ENCODE data around the gene GNE.
"Not testable (repeated sequence)": the region's sequence is repeated elsewhere in the genome, so short reads cannot be mapped to it uniquely, and the experiment has no call there.

Gene GNE

GRCh38 chr9:36177571-36177970 lies 80.7 kb downstream of the GNE start (continued):
- TF ChIP-seq ZNF518A (tag by site-specific recombination; conservative IDR thresholded peaks at IDR 0.05; ENCODE audit: low read depth) (no peak), INSM2 (tag by site-specific recombination; IDR thresholded peaks at IDR 0.05) (no peak), KLF17 (tag by site-specific recombination; IDR thresholded peaks at IDR 0.05) (no peak), ZNF514 (tag by site-specific recombination; IDR thresholded peaks at IDR 0.05) (no peak), ZNF175 (tag by site-specific recombination; IDR thresholded peaks at IDR 0.05) (no peak), ZNF26 (tag by site-specific recombination; IDR thresholded peaks at IDR 0.05) (no peak), ZNF266 (tag by site-specific recombination; IDR thresholded peaks at IDR 0.05; ENCODE audit: low read depth) (no peak), ZNF239 (tag by site-specific recombination; IDR thresholded peaks at IDR 0.05) (no peak), ZSCAN16 (tag by site-specific recombination; IDR thresholded peaks at IDR 0.05) (no peak)

GRCh38 chr9:36176496-36176895 lies 81.8 kb downstream of the GNE start:
- CTCF ChIA-PET = interaction anchor here (0.9 to 4.6 kb wide), 3 partner anchors 10 to 14 kb away, joined by 3 to 31 read pairs (median 3); partner anchors contain the start of gene CLTA
- H3K27ac ChIP-seq (ENCODE audit: extremely low read depth, low read depth, low read length); POLR2A ChIA-PET: not testable (repeated sequence)

GRCh38 chr9:36175209-36175608 lies 83.0 kb downstream of the GNE start:
- not testable (repeated sequence) for H3K27ac ChIP-seq (ENCODE audit: extremely low read depth, low read depth, low read length); H3K4me3 ChIP-seq (ENCODE audit: low read depth, low read length); H3K4me1 ChIP-seq (ENCODE audit: control insufficient read depth, insufficient read depth, low read length); H3K36me3 ChIP-seq (ENCODE audit: control insufficient read depth in 2 of 2, insufficient read depth in 1 of 2, low read length in 2 of 2); H3K9me3 ChIP-seq (ENCODE audit: control insufficient read depth, insufficient read depth, low read depth, low read length)
- ChIA-PET POLR2A (interaction anchor here (0.7 to 2.4 kb wide), 2 partner anchors 15 to 139 kb away, joined by 3 to 12 read pairs; partner anchors contain the start of gene CLTA), CTCF (interaction anchor here (2.2 to 4.6 kb wide), 2 partner anchors 8 to 73 kb away, joined by 8 to 31 read pairs; no protein-coding TSS in a partner anchor)

More at GRCh38 chr9:36176496-36176895, 81.8 kb downstream of the GNE start:
- not testable (repeated sequence) for H3K4me1 ChIP-seq (ENCODE audit: control insufficient read depth, insufficient read depth, low read length); H3K4me3 ChIP-seq (ENCODE audit: low read depth, low read length); H3K36me3 ChIP-seq (ENCODE audit: control insufficient read depth in 2 of 2, insufficient read depth in 1 of 2, low read length in 2 of 2); H3K9me3 ChIP-seq (ENCODE audit: control insufficient read depth, insufficient read depth, low read depth, low read length)

- Histone ChIP-seq H3K36me3 (ENCODE audit: control insufficient read depth in 2 of 2, insufficient read depth in 1 of 2, low read length in 2 of 2) (no peaks in the 10 kb centered on the region), H3K9me3 (ENCODE audit: control insufficient read depth, insufficient read depth, low read depth, low read length) (no peaks in the 10 kb centered on the region), H3K4me1 (ENCODE audit: control insufficient read depth, insufficient read depth, low read length) (no peaks in the 10 kb centered on the region), H3K4me3 (ENCODE audit: low read depth, low read length) (no peak overlapping the region), H3K27ac (ENCODE audit: extremely low read depth, low read depth, low read length) (no peak overlapping the region)
- CTCF ChIA-PET = interaction anchor here (2.2 to 4.6 kb wide), 2 partner anchors 8 to 72 kb away, joined by 8 to 31 read pairs; no protein-coding TSS in a partner anchor
- POLR2A ChIA-PET = interaction anchor here (0.7 to 2.4 kb wide), 2 partner anchors 15 to 139 kb away, joined by 3 to 12 read pairs; partner anchors contain the start of gene CLTA
- TF ChIP-seq ZNF777 (tag by site-specific recombination; IDR thresholded peaks at IDR 0.05; ENCODE audit: borderline replicate concordance) (no peak), ZNF623 (tag by site-specific recombination; IDR thresholded peaks at IDR 0.05) (no peak), ZNF362 (tag by site-specific recombination; IDR thresholded peaks at IDR 0.05) (no peak), ZNF140 (tag by site-specific recombination; IDR thresholded peaks at IDR 0.05) (no peak), ZNF175 (tag by site-specific recombination; IDR thresholded peaks at IDR 0.05) (no peak), ZNF157 (tag by site-specific recombination; IDR thresholded peaks at IDR 0.05) (no peak), ZNF639 (tag by site-specific recombination; IDR thresholded peaks at IDR 0.05) (no peak), ZIC2 (tag by site-specific recombination; IDR thresholded peaks at IDR 0.05) (no peak), ZNF624 (tag by site-specific recombination; IDR thresholded peaks at IDR 0.05) (no peak), ZFHX2 (tag by site-specific recombination; conservative IDR thresholded peaks at IDR 0.05) (no peak)
These were observed 83.5 kb downstream of the GNE start for GRCh38 chr9:36174731-36175130.
